Mesothelial cell of epicardium (in vitro differentiated cells): ENCODE data around the gene RNF220. TPM values are rescaled to one million over a fixed set of nuclear protein-coding genes. Genes with fewer than 3 reads are reported as not detected.
"Not testable (repeated sequence)": the region's sequence is repeated elsewhere in the genome, so short reads cannot be mapped to it uniquely, and the experiment has no call there.

Experiments used
- DNase-seq, 2 experiments: peaks; one replicate each; pipeline ENCODE4 v3.0.0; 2021; ENCODE audit warnings: low spot score in 2 of 2; ENCODE audit not compliant: unreplicated experiment in 2 of 2
- H3K27ac Mint-ChIP-seq: 2 replicates; pipeline ENCODE4 v1.8.0; 2021; ENCODE audit warnings: mixed read lengths
- H3K27me3 Mint-ChIP-seq: 2 replicates; pipeline ENCODE4 v1.8.0; 2021; ENCODE audit warnings: low read depth, mixed read lengths
- H3K36me3 Mint-ChIP-seq: 2 replicates; pipeline ENCODE4 v1.8.0; 2021; ENCODE audit warnings: mixed read lengths
- H3K4me1 Mint-ChIP-seq: 2 replicates; pipeline ENCODE4 v1.8.0; 2021; ENCODE audit warnings: mixed read lengths
- H3K4me3 Mint-ChIP-seq: 2 replicates; pipeline ENCODE4 v1.8.0; 2021; ENCODE audit warnings: mild to moderate bottlenecking, moderate library complexity, mixed read lengths
- H3K9me3 Mint-ChIP-seq: 2 replicates; pipeline ENCODE4 v1.8.0; 2021; ENCODE audit warnings: mixed read lengths
- CTCF ChIP-seq: fragments of 200-600 bp; sonication (generic); IDR thresholded peaks from one replicate; pipeline ENCODE4 v1.5.0; 2021; ENCODE audit warnings: antibody characterized with exemption; ENCODE audit not compliant: unreplicated experiment
- total RNA-seq: library from RNA; stranded (reverse); gene quantifications from 3 replicates; pipeline ENCODE4 v1.2.1, GENCODE V29; 2021

RNF220 gene
- total RNA-seq, 1 donor from 2014 or later = 84.2 TPM

- Mint-ChIP-seq H3K27me3 (peaks cover 18% of the 10 kb centered on the region), H3K9me3 (no peaks in the 10 kb centered on the region), H3K27ac (no peak overlapping the region), H3K4me1 (peaks cover 15% of the 10 kb centered on the region), H3K36me3 (no peaks in the 10 kb centered on the region), H3K4me3 (peak overlapping the region; percentile 34)
- TF ChIP-seq CTCF = no peak
- DNase-seq = no peak
Observed at GRCh38 chr1:44501047-44501890, 96.2 kb downstream of the RNF220 start.

GRCh38 chr1:44502823-44503222 is 97.8 kb downstream of the RNF220 start:
- not testable (repeated sequence) for H3K4me3 Mint-ChIP-seq, H3K36me3 Mint-ChIP-seq, H3K9me3 Mint-ChIP-seq, DNase-seq, H3K27ac Mint-ChIP-seq
- peaks cover 31% of the 10 kb centered on the region for H3K27me3 Mint-ChIP-seq
- H3K4me1 Mint-ChIP-seq = peaks cover 20% of the 10 kb centered on the region

GRCh38 chr1:44503625-44504024 is 98.6 kb downstream of the RNF220 start:
- H3K4me3 Mint-ChIP-seq = no peak overlapping the region
- peaks cover 20% of the 10 kb centered on the region for H3K4me1 Mint-ChIP-seq
- no peak overlapping the region for H3K27ac Mint-ChIP-seq
- peaks cover 39% of the 10 kb centered on the region for H3K27me3 Mint-ChIP-seq
- TF ChIP-seq CTCF = no peak
- no peak for DNase-seq
- no peaks in the 10 kb centered on the region for H3K9me3 Mint-ChIP-seq
- H3K36me3 Mint-ChIP-seq = no peaks in the 10 kb centered on the region

- peaks cover 20% of the 10 kb centered on the region for H3K4me1 Mint-ChIP-seq
- H3K4me3 Mint-ChIP-seq = no peak overlapping the region
- H3K27me3 Mint-ChIP-seq = peaks cover 49% of the 10 kb centered on the region
- no peak overlapping the region for H3K27ac Mint-ChIP-seq
- no peaks in the 10 kb centered on the region for H3K36me3 Mint-ChIP-seq
- DNase-seq = no peak
- no peak for TF ChIP-seq CTCF
- H3K9me3 Mint-ChIP-seq = no peaks in the 10 kb centered on the region
Observed at GRCh38 chr1:44505210-44505993, 100.3 kb downstream of the RNF220 start.

GRCh38 chr1:44507490-44508396 is 102.7 kb downstream of the RNF220 start:
- Mint-ChIP-seq H3K4me3 (peak overlapping the region; percentile 8), H3K27me3 (peaks cover 68% of the 10 kb centered on the region), H3K9me3 (no peaks in the 10 kb centered on the region), H3K27ac (no peak overlapping the region), H3K36me3 (no peaks in the 10 kb centered on the region), H3K4me1 (peaks cover 12% of the 10 kb centered on the region)
- TF ChIP-seq CTCF = no peak
- DNase-seq = no peak
